IPS-18c (cell line): Measurements from ENCODE around the gene SERINC3.

Experiments used
- H3K4me3 ChIP-seq: 2 replicates; pipeline ENCODE4 v1.7.0; 2013; ENCODE audit warnings: low read depth, mild to moderate bottlenecking, low read length, moderate library complexity; ENCODE audit not compliant: insufficient read depth
- H3K9me3 ChIP-seq: one replicate; pipeline ENCODE4 v1.6.1; 2013; ENCODE audit warnings: mild to moderate bottlenecking, low read length, moderate library complexity; ENCODE audit not compliant: control insufficient read depth, insufficient read depth

SERINC3 gene

GRCh38 chr20:44541992-44542391, 20.1 kb upstream of the SERINC3 start:
- Histone ChIP-seq H3K9me3 (no peaks in the 10 kb centered on the region), H3K4me3 (no peak overlapping the region)

- H3K9me3 ChIP-seq: no peaks in the 10 kb centered on the region
Measured at GRCh38 chr20:44540834-44541233, 19.0 kb upstream of the SERINC3 start.

GRCh38 chr20:44537993-44538392, 16.1 kb upstream of the SERINC3 start:
- H3K4me3 ChIP-seq: no peak overlapping the region
- H3K9me3 ChIP-seq: no peaks in the 10 kb centered on the region

More at GRCh38 chr20:44540834-44541233, 19.0 kb upstream of the SERINC3 start:
- no peak overlapping the region for H3K4me3 ChIP-seq

- Histone ChIP-seq H3K9me3 (no peaks in the 10 kb centered on the region), H3K4me3 (no peak overlapping the region)
Measured at GRCh38 chr20:44536175-44536574, 14.3 kb upstream of the SERINC3 start.

GRCh38 chr20:44533928-44534327, 12.1 kb upstream of the SERINC3 start:
- Histone ChIP-seq H3K4me3 (no peak overlapping the region), H3K9me3 (no peaks in the 10 kb centered on the region)

- Histone ChIP-seq H3K4me3 (no peak overlapping the region), H3K9me3 (no peaks in the 10 kb centered on the region)
Measured at GRCh38 chr20:44532981-44533331, 11.1 kb upstream of the SERINC3 start.

GRCh38 chr20:44532259-44532980, 10.6 kb upstream of the SERINC3 start:
- no peaks in the 10 kb centered on the region for H3K9me3 ChIP-seq
- peak overlapping the region; percentile 78 for H3K4me3 ChIP-seq

GRCh38 chr20:44528309-44528708, 6.4 kb upstream of the SERINC3 start:
- Histone ChIP-seq H3K9me3 (no peaks in the 10 kb centered on the region), H3K4me3 (no peak overlapping the region)

GRCh38 chr20:44527716-44528199, 5.9 kb upstream of the SERINC3 start:
- Histone ChIP-seq H3K4me3 (no peak overlapping the region), H3K9me3 (no peaks in the 10 kb centered on the region)

- no peak overlapping the region for H3K4me3 ChIP-seq
Measured at GRCh38 chr20:44526129-44526528, 4.3 kb upstream of the SERINC3 start.

GRCh38 chr20:44523746-44524145, 1.9 kb upstream of the SERINC3 start:
- no peak overlapping the region for H3K4me3 ChIP-seq
- H3K9me3 ChIP-seq: no peaks in the 10 kb centered on the region

More at GRCh38 chr20:44526129-44526528, 4.3 kb upstream of the SERINC3 start:
- H3K9me3 ChIP-seq: no peaks in the 10 kb centered on the region

GRCh38 chr20:44522841-44523240, 971 bp upstream of the SERINC3 start:
- Histone ChIP-seq H3K9me3 (no peaks in the 10 kb centered on the region), H3K4me3 (no peak overlapping the region)

- peak overlapping the region; percentile 89; the same call in 1 of the 2 replicates for H3K4me3 ChIP-seq
- no peaks in the 10 kb centered on the region for H3K9me3 ChIP-seq
Measured at GRCh38 chr20:44520881-44521280, 989 bp downstream of the SERINC3 start.

- no peaks in the 10 kb centered on the region for H3K9me3 ChIP-seq
Measured at GRCh38 chr20:44518248-44518647, 3.6 kb downstream of the SERINC3 start.

GRCh38 chr20:44517454-44517853, 4.4 kb downstream of the SERINC3 start:
- H3K4me3 ChIP-seq: no peak overlapping the region; the same call in 1 of the 2 replicates
- no peaks in the 10 kb centered on the region for H3K9me3 ChIP-seq

More at GRCh38 chr20:44518248-44518647, 3.6 kb downstream of the SERINC3 start:
- H3K4me3 ChIP-seq: no peak overlapping the region

GRCh38 chr20:44516491-44516890, 5.4 kb downstream of the SERINC3 start:
- H3K4me3 ChIP-seq: no peak overlapping the region
- H3K9me3 ChIP-seq: no peaks in the 10 kb centered on the region

GRCh38 chr20:44513871-44514270, 8.0 kb downstream of the SERINC3 start:
- H3K9me3 ChIP-seq: no peaks in the 10 kb centered on the region
- H3K4me3 ChIP-seq: no peak overlapping the region

- Histone ChIP-seq H3K9me3 (peaks cover 2% of the 10 kb centered on the region), H3K4me3 (no peak overlapping the region)
Measured at GRCh38 chr20:44509762-44510161, 12.1 kb downstream of the SERINC3 start.
